ENCODE data around the gene PHKA2. TPM values are rescaled to one million over a fixed set of nuclear protein-coding genes. Genes with fewer than 3 reads are reported as not detected.

PHKA2 gene, protein sequence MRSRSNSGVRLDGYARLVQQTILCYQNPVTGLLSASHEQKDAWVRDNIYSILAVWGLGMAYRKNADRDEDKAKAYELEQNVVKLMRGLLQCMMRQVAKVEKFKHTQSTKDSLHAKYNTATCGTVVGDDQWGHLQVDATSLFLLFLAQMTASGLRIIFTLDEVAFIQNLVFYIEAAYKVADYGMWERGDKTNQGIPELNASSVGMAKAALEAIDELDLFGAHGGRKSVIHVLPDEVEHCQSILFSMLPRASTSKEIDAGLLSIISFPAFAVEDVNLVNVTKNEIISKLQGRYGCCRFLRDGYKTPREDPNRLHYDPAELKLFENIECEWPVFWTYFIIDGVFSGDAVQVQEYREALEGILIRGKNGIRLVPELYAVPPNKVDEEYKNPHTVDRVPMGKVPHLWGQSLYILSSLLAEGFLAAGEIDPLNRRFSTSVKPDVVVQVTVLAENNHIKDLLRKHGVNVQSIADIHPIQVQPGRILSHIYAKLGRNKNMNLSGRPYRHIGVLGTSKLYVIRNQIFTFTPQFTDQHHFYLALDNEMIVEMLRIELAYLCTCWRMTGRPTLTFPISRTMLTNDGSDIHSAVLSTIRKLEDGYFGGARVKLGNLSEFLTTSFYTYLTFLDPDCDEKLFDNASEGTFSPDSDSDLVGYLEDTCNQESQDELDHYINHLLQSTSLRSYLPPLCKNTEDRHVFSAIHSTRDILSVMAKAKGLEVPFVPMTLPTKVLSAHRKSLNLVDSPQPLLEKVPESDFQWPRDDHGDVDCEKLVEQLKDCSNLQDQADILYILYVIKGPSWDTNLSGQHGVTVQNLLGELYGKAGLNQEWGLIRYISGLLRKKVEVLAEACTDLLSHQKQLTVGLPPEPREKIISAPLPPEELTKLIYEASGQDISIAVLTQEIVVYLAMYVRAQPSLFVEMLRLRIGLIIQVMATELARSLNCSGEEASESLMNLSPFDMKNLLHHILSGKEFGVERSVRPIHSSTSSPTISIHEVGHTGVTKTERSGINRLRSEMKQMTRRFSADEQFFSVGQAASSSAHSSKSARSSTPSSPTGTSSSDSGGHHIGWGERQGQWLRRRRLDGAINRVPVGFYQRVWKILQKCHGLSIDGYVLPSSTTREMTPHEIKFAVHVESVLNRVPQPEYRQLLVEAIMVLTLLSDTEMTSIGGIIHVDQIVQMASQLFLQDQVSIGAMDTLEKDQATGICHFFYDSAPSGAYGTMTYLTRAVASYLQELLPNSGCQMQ
- 6.9 TPM for polyA plus RNA-seq (2013, experiment 1 of 2)
- polyA plus RNA-seq (2013, experiment 2 of 2) = 7.1 TPM

DNA sequence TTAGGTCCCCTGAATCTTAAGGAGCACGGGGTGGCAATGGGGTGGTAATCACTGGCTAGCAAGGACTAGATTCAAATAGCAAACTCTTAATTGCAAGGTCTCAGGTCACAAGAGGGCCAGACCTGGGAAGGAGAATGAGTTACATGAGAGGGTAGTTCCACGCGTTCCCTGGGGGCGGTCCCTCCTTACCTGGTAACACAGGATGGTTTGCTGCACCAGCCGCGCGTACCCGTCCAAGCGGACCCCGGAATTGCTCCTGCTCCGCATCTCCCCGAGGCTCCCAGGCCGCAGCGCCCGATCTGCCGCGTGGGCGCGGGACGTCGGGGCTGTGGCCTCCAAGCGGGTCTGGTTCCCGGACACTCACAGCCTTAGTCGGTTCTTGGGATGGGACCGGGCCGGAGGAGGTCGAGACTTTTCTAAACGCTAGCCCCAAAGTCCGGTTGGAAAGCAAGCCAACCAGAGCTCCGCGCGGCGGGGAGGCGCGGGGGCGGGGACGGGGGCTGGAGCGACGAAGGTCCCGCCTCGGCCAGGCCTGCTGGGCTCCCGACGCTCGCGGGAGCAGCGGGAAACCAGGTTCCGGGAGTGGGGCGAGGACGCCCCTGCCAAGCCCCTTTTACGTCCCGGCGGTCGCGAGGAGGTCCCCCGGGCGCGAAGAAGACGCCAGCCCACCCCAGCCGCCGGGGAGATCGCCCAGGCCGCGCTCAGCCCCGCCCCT is at the start of gene PHKA2:
PHKA2 (minus strand) TSS at position 449 of the 715 bp plus-strand sequence; CDS start at position 267, 182 bp downstream.
- H3K4ac ChIP-seq (ENCODE audit: low read depth, low read length) = no peak within 1 kb of the TSS
- H3K4me3 ChIP-seq (ENCODE audit: low read length) = peak within 1 kb of the TSS; percentile 70
- no CpG with 5 or more reads among the region's 64 CpGs for WGBS (ENCODE audit: extremely low coverage, insufficient coverage, low lambda C conversion rate)
- no peak within 1 kb of the TSS for H4K5ac ChIP-seq (ENCODE audit: low read length)
- no peaks in the 10 kb centered on the region for H3K79me2 ChIP-seq (ENCODE audit: control insufficient read depth, insufficient read depth, low read length)
- no peak within 1 kb of the TSS for H2BK5ac ChIP-seq (ENCODE audit: low read length)
- H3K4me1 ChIP-seq (ENCODE audit: control insufficient read depth, low read depth, low read length) = no peaks in the 10 kb centered on the region
- no peaks in the 10 kb centered on the region for H3K36me3 ChIP-seq (ENCODE audit: control insufficient read depth, insufficient read depth, low read length)
- no peak within 1 kb of the TSS for H3K23ac ChIP-seq (ENCODE audit: low read length)
- H3K9ac ChIP-seq (ENCODE audit: low read length) = peak within 1 kb of the TSS; percentile 78
- no peaks in the 10 kb centered on the region for H3K79me1 ChIP-seq (ENCODE audit: low read length)
- H3K18ac ChIP-seq (ENCODE audit: low read length) = peak within 1 kb of the TSS; percentile 97
- no peak within 1 kb of the TSS for H2BK120ac ChIP-seq (ENCODE audit: low read depth, low read length)
- peak within 1 kb of the TSS; percentile 85 for H3K56ac ChIP-seq (ENCODE audit: low read length)
- peak within 1 kb of the TSS; percentile 62 for H3K27ac ChIP-seq (ENCODE audit: low read depth, low read length)
- peak; percentile 65 for DNase-seq
- no peak within 1 kb of the TSS for H2BK15ac ChIP-seq (replicated peaks; ENCODE audit: low read depth)
- peak within 1 kb of the TSS; percentile 62 for H3K4me2 ChIP-seq (ENCODE audit: low read length)
- no peak within 1 kb of the TSS for H2AK5ac ChIP-seq (ENCODE audit: low read length)
- H3K27me3 ChIP-seq (ENCODE audit: insufficient read depth, low read length, poor library complexity) = no peaks in the 10 kb centered on the region
- H4K8ac ChIP-seq (ENCODE audit: low read depth, low read length) = peak within 1 kb of the TSS; percentile 28

DNA sequence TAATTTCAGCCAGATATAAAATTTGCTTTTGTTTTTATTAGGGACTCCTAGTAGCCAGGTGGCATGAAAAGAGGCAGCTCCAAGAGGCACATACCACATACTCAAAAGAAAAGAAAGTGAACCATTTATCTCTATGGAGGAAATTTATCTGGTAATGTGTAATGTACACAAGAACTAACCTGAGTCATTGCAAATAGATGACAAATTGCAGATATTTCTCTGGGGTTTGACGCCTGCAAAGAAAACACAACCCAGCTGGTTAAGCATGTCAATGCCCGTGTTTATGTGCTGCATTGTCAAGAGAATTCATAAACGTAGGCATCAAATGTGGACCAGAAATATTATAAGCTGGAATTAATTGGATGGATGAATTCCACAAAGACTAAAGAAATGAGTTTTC is 46.9 kb upstream of the PHKA2 start:
- WGBS (ENCODE audit: extremely low coverage, insufficient coverage, low lambda C conversion rate) = no CpG with 5 or more reads among the region's 3 CpGs
- Histone ChIP-seq H3K56ac (ENCODE audit: low read length) (no peak overlapping the region), H3K4ac (ENCODE audit: low read depth, low read length) (no peak overlapping the region)

DNA sequence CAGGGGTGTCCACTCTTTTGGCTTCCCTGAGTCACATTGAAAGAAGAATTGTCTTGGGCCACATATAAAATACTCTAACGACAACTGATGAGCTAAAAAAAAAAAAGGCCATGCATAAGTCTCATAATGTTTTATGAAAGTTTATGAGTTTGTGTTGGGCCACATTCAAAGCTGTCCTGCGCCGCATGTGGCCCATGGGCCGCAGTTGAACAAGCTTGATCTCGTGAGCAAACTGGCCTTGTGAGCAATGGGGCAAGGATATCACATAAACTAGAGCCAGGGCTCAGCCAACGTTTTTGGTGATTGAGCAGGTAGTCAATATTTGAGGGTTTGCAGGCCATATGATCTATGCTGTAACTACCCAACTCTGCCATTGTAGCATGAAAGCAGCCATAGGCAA is 44.6 kb upstream of the PHKA2 start:
- DNase-seq = no peak
- H3K79me1 ChIP-seq (ENCODE audit: low read length) = no peaks in the 10 kb centered on the region
- no peak overlapping the region for H3K18ac ChIP-seq (ENCODE audit: low read length)
- H3K4ac ChIP-seq (ENCODE audit: low read depth, low read length) = no peak overlapping the region
- H3K27me3 ChIP-seq (ENCODE audit: insufficient read depth, low read length, poor library complexity) = no peaks in the 10 kb centered on the region
- no peak overlapping the region for H3K56ac ChIP-seq (ENCODE audit: low read length)
- H3K4me3 ChIP-seq (ENCODE audit: low read length) = no peak overlapping the region
- no peak overlapping the region for H3K9ac ChIP-seq (ENCODE audit: low read length)
- H3K4me1 ChIP-seq (ENCODE audit: control insufficient read depth, low read depth, low read length) = no peaks in the 10 kb centered on the region
- H3K27ac ChIP-seq (ENCODE audit: low read depth, low read length) = no peak overlapping the region
- H2BK5ac ChIP-seq (ENCODE audit: low read length) = no peak overlapping the region
- no peaks in the 10 kb centered on the region for H3K79me2 ChIP-seq (ENCODE audit: control insufficient read depth, insufficient read depth, low read length)
- no peak overlapping the region for H4K5ac ChIP-seq (ENCODE audit: low read length)
- H3K4me2 ChIP-seq (ENCODE audit: low read length) = no peak overlapping the region
- no peak overlapping the region for H2AK5ac ChIP-seq (ENCODE audit: low read length)
- no peak overlapping the region for H3K23ac ChIP-seq (ENCODE audit: low read length)
- no CpG with 5 or more reads among the region's 6 CpGs for WGBS (ENCODE audit: extremely low coverage, insufficient coverage, low lambda C conversion rate)
- no peaks in the 10 kb centered on the region for H3K36me3 ChIP-seq (ENCODE audit: control insufficient read depth, insufficient read depth, low read length)
- H2BK15ac ChIP-seq (replicated peaks; ENCODE audit: low read depth) = no peak overlapping the region
- H4K8ac ChIP-seq (ENCODE audit: low read depth, low read length) = no peak overlapping the region
- no peak overlapping the region for H2BK120ac ChIP-seq (ENCODE audit: low read depth, low read length)

More for the DNA sequence above, 46.9 kb upstream of the PHKA2 start:
- Histone ChIP-seq H3K4me3 (ENCODE audit: low read length) (no peak overlapping the region), H3K27me3 (ENCODE audit: insufficient read depth, low read length, poor library complexity) (no peaks in the 10 kb centered on the region), H2BK120ac (ENCODE audit: low read depth, low read length) (no peak overlapping the region), H3K27ac (ENCODE audit: low read depth, low read length) (no peak overlapping the region), H3K18ac (ENCODE audit: low read length) (no peak overlapping the region), H3K79me1 (ENCODE audit: low read length) (no peaks in the 10 kb centered on the region), H3K9ac (ENCODE audit: low read length) (no peak overlapping the region), H2BK5ac (ENCODE audit: low read length) (no peak overlapping the region), H4K5ac (ENCODE audit: low read length) (no peak overlapping the region), H3K36me3 (ENCODE audit: control insufficient read depth, insufficient read depth, low read length) (no peaks in the 10 kb centered on the region), H3K4me2 (ENCODE audit: low read length) (no peak overlapping the region), H3K23ac (ENCODE audit: low read length) (no peak overlapping the region), H2AK5ac (ENCODE audit: low read length) (no peak overlapping the region), H3K4me1 (ENCODE audit: control insufficient read depth, low read depth, low read length) (no peaks in the 10 kb centered on the region), H3K79me2 (ENCODE audit: control insufficient read depth, insufficient read depth, low read length) (no peaks in the 10 kb centered on the region), H2BK15ac (replicated peaks; ENCODE audit: low read depth) (no peak overlapping the region), H4K8ac (ENCODE audit: low read depth, low read length) (no peak overlapping the region)
- DNase-seq = no peak

DNA sequence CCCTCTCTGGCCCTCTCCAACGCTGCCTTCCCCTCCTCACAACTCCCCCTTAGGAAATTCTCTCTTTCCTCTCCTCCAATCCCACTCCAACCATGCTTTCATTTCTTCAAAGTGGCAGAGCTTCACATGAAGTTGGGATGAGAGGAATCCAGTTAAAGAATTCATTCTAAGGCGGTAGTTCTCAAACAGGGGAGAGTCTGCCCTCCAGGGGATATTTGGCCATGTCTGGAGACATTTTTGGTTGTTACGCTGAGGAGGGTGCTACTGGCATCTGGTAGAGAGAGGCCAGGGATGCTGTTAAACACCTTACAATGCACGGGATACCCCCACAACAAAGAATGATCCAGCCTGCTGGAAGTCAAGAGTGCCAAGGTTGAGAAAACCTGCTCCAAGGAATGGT is 40.5 kb upstream of the PHKA2 start:
- no peak overlapping the region for H2AK5ac ChIP-seq (ENCODE audit: low read length)
- WGBS (ENCODE audit: extremely low coverage, insufficient coverage, low lambda C conversion rate) = no CpG with 5 or more reads among the region's 4 CpGs

DNA sequence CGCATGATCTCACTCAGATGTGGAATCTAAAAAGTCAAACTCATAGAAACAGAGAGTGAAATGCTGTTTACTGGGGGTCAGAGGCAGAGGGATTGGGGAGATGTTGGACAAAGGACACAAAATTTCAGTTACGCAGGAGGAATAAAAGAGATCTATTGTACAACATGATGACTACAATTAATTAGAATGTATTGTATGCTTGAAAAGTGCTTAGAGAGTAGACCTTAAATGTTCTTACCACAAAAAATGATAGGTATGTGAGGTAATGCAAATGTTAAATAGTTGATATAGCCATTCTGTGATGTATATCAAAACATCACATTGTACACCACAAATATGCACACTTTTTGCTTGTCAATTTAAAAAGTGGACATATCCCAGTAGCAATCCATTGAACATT is 36.1 kb upstream of the PHKA2 start:
- DNase-seq = no peak
- Histone ChIP-seq H3K9ac (ENCODE audit: low read length) (no peak overlapping the region), H3K23ac (ENCODE audit: low read length) (no peak overlapping the region), H2AK5ac (ENCODE audit: low read length) (no peak overlapping the region), H3K36me3 (ENCODE audit: control insufficient read depth, insufficient read depth, low read length) (no peaks in the 10 kb centered on the region), H2BK120ac (ENCODE audit: low read depth, low read length) (no peak overlapping the region), H3K56ac (ENCODE audit: low read length) (no peak overlapping the region), H3K4ac (ENCODE audit: low read depth, low read length) (no peak overlapping the region), H3K4me1 (ENCODE audit: control insufficient read depth, low read depth, low read length) (no peaks in the 10 kb centered on the region), H3K18ac (ENCODE audit: low read length) (no peak overlapping the region), H4K8ac (ENCODE audit: low read depth, low read length) (no peak overlapping the region), H3K27ac (ENCODE audit: low read depth, low read length) (no peak overlapping the region), H3K27me3 (ENCODE audit: insufficient read depth, low read length, poor library complexity) (no peaks in the 10 kb centered on the region), H2BK15ac (replicated peaks; ENCODE audit: low read depth) (no peak overlapping the region), H3K4me3 (ENCODE audit: low read length) (no peak overlapping the region), H4K5ac (ENCODE audit: low read length) (no peak overlapping the region), H3K79me1 (ENCODE audit: low read length) (no peaks in the 10 kb centered on the region), H3K4me2 (ENCODE audit: low read length) (no peak overlapping the region), H2BK5ac (ENCODE audit: low read length) (no peak overlapping the region), H3K79me2 (ENCODE audit: control insufficient read depth, insufficient read depth, low read length) (no peaks in the 10 kb centered on the region)
- no CpG with 5 or more reads among the region's 2 CpGs for WGBS (ENCODE audit: extremely low coverage, insufficient coverage, low lambda C conversion rate)

More for the DNA sequence above, 40.5 kb upstream of the PHKA2 start:
- Histone ChIP-seq H3K4ac (ENCODE audit: low read depth, low read length) (no peak overlapping the region), H3K27me3 (ENCODE audit: insufficient read depth, low read length, poor library complexity) (no peaks in the 10 kb centered on the region), H3K18ac (ENCODE audit: low read length) (no peak overlapping the region), H3K27ac (ENCODE audit: low read depth, low read length) (no peak overlapping the region), H3K4me1 (ENCODE audit: control insufficient read depth, low read depth, low read length) (no peaks in the 10 kb centered on the region), H3K79me1 (ENCODE audit: low read length) (no peaks in the 10 kb centered on the region), H3K79me2 (ENCODE audit: control insufficient read depth, insufficient read depth, low read length) (no peaks in the 10 kb centered on the region), H3K23ac (ENCODE audit: low read length) (no peak overlapping the region), H3K4me3 (ENCODE audit: low read length) (no peak overlapping the region), H2BK5ac (ENCODE audit: low read length) (no peak overlapping the region), H2BK15ac (replicated peaks; ENCODE audit: low read depth) (no peak overlapping the region), H4K5ac (ENCODE audit: low read length) (no peak overlapping the region), H4K8ac (ENCODE audit: low read depth, low read length) (no peak overlapping the region), H3K9ac (ENCODE audit: low read length) (no peak overlapping the region), H3K56ac (ENCODE audit: low read length) (no peak overlapping the region), H3K36me3 (ENCODE audit: control insufficient read depth, insufficient read depth, low read length) (no peaks in the 10 kb centered on the region), H2BK120ac (ENCODE audit: low read depth, low read length) (no peak overlapping the region), H3K4me2 (ENCODE audit: low read length) (no peak overlapping the region)
- no peak for DNase-seq
